HFFc6 (cell line): Measurements from ENCODE around the gene SPATA17. TPM values are rescaled to one million over a fixed set of nuclear protein-coding genes. Genes with fewer than 3 reads are reported as not detected.

ENCODE experiments used
- DNase-seq: peaks from one replicate; pipeline ENCODE4 v3.0.0-alpha.2; 2018
- H3K27ac Mint-ChIP-seq: 2 replicates; pipeline ENCODE4 v1.8.0; 2020; ENCODE audit warnings: mild to moderate bottlenecking, mixed read lengths
- H3K27me3 Mint-ChIP-seq: 2 replicates; pipeline ENCODE4 v1.8.0; 2021; ENCODE audit warnings: mild to moderate bottlenecking, moderate library complexity, mixed read lengths; ENCODE audit not compliant: insufficient read depth
- H3K36me3 Mint-ChIP-seq: 2 replicates; pipeline ENCODE4 v1.8.0; 2021; ENCODE audit warnings: low read depth, mixed read lengths
- H3K4me1 Mint-ChIP-seq: 2 replicates; pipeline ENCODE4 v1.8.0; 2020; ENCODE audit warnings: low read depth, mixed read lengths
- H3K4me3 Mint-ChIP-seq: 2 replicates; pipeline ENCODE4 v1.8.0; 2020; ENCODE audit warnings: mild to moderate bottlenecking, moderate library complexity, mixed read lengths
- H3K9me3 Mint-ChIP-seq: 2 replicates; pipeline ENCODE4 v1.8.0; 2020; ENCODE audit warnings: mild to moderate bottlenecking, mixed read lengths
- CTCF ChIP-seq: fragments of 200-600 bp; sonication (generic); IDR thresholded peaks from 2 replicates; pipeline ENCODE4 v1.5.0; 2021; ENCODE audit warnings: antibody characterized with exemption, mild to moderate bottlenecking
- total RNA-seq, 6 experiments: library from RNA; stranded (reverse); fragmentation: NEBNext Ultra II Directional; extraction: Animal tissue kit (Norgen Biotek cat#: 25700); gene quantifications; 2 replicates in 1 of 6; 3 replicates in 5 of 6; pipeline ENCODE4 v1.2.3, GENCODE V29; 2021

The SPATA17 gene
- total RNA-seq, 6 experiments from 2014 or later = 0.18 to 0.71 (median 0.37) TPM; not detected in 1

GRCh38 chr1:217650674-217651073 lies 19.5 kb downstream of the SPATA17 start:
- Mint-ChIP-seq H3K27me3 (no peaks in the 10 kb centered on the region), H3K4me3 (no peak overlapping the region), H3K27ac (no peak overlapping the region), H3K36me3 (no peaks in the 10 kb centered on the region), H3K4me1 (peaks cover 5% of the 10 kb centered on the region; the same call in 1 of the 2 replicates), H3K9me3 (no peaks in the 10 kb centered on the region)
- no peak for DNase-seq
- TF ChIP-seq CTCF = no peak

- H3K27me3 Mint-ChIP-seq = no peaks in the 10 kb centered on the region; the same call in 1 of the 2 replicates
- H3K27ac Mint-ChIP-seq = peak overlapping the region; percentile 86
- DNase-seq = peak; percentile 91
- H3K4me1 Mint-ChIP-seq = peaks cover 27% of the 10 kb centered on the region
- H3K9me3 Mint-ChIP-seq = no peaks in the 10 kb centered on the region
- peak; percentile 79 for TF ChIP-seq CTCF
- H3K36me3 Mint-ChIP-seq = no peaks in the 10 kb centered on the region
- peak overlapping the region; percentile 67 for H3K4me3 Mint-ChIP-seq
These were observed 29.4 kb downstream of the SPATA17 start for GRCh38 chr1:217660353-217661062.

- no peak for TF ChIP-seq CTCF
- Mint-ChIP-seq H3K4me3 (no peak overlapping the region), H3K4me1 (peaks cover 27% of the 10 kb centered on the region), H3K36me3 (no peaks in the 10 kb centered on the region), H3K27ac (peak overlapping the region; percentile 86), H3K9me3 (no peaks in the 10 kb centered on the region), H3K27me3 (no peaks in the 10 kb centered on the region; the same call in 1 of the 2 replicates)
- DNase-seq = no peak
These were observed 30.3 kb downstream of the SPATA17 start for GRCh38 chr1:217661407-217661806.

- DNase-seq = no peak
- H3K27me3 Mint-ChIP-seq = no peaks in the 10 kb centered on the region; the same call in 1 of the 2 replicates
- no peaks in the 10 kb centered on the region for H3K36me3 Mint-ChIP-seq
- no peaks in the 10 kb centered on the region for H3K4me1 Mint-ChIP-seq
- no peak overlapping the region for H3K4me3 Mint-ChIP-seq
- no peaks in the 10 kb centered on the region for H3K9me3 Mint-ChIP-seq
- H3K27ac Mint-ChIP-seq = no peak overlapping the region
- TF ChIP-seq CTCF = no peak
These were observed 37.3 kb downstream of the SPATA17 start for GRCh38 chr1:217668351-217668940.

DNA sequence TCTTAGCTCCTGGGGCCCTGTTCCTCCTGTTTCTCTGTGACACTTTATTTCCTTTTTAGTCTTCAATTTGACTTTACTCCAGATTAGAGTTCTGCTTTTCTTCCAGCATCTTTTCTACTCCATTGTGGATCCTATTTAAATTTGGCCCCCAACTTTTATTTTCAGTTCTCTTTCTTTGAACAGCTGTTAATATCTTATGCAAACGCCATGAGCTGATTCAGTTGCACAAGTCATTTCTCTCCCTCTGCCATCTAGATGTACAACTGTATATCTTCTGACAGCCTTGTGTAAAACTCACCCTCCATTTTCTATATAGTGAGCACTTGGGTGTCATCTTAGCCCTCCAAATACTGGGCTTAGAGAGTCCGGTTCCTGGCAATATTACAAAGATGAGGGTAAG lies 42.2 kb downstream of the SPATA17 start:
- DNase-seq = no peak
- peaks cover 8% of the 10 kb centered on the region for H3K4me1 Mint-ChIP-seq
- no peak overlapping the region for H3K27ac Mint-ChIP-seq
- no peaks in the 10 kb centered on the region; the same call in none of the 2 replicates for H3K27me3 Mint-ChIP-seq
- TF ChIP-seq CTCF = no peak
- H3K9me3 Mint-ChIP-seq = no peaks in the 10 kb centered on the region
- no peak overlapping the region for H3K4me3 Mint-ChIP-seq
- no peaks in the 10 kb centered on the region for H3K36me3 Mint-ChIP-seq
